ENCODE data around the gene SMG6.
A peak's percentile ranks its signal among the peaks of the same experiment; 100 is the strongest.

SMG6 gene

GRCh38 chr17:2124391-2124790, 179.2 kb downstream of the SMG6 start:
- TF ChIP-seq WT1 (tag by site-specific recombination; IDR thresholded peaks at IDR 0.05) (no peak), ZNF610 (tag by site-specific recombination; IDR thresholded peaks at IDR 0.05; ENCODE audit: borderline replicate concordance) (no peak), ZNF561 (tag by site-specific recombination; IDR thresholded peaks at IDR 0.05; ENCODE audit: borderline replicate concordance) (no peak), ZNF155 (tag by site-specific recombination; IDR thresholded peaks at IDR 0.05) (no peak), ZNF398 (tag by site-specific recombination; IDR thresholded peaks at IDR 0.05) (no peak), SP7 (tag by site-specific recombination; IDR thresholded peaks at IDR 0.05) (no peak), ZNF350 (tag by site-specific recombination; IDR thresholded peaks at IDR 0.05) (no peak), ZSCAN23 (tag by site-specific recombination; IDR thresholded peaks at IDR 0.05) (no peak), ZNF654 (tag by site-specific recombination; IDR thresholded peaks at IDR 0.05; ENCODE audit: low read depth) (no peak), GLIS2 (tag by site-specific recombination; IDR thresholded peaks at IDR 0.05) (no peak)
- POLR2A ChIA-PET: no interaction called here
- Histone ChIP-seq H3K4me1 (ENCODE audit: control insufficient read depth, insufficient read depth, low read length) (peaks cover 22% of the 10 kb centered on the region), H3K9me3 (ENCODE audit: control insufficient read depth, insufficient read depth, low read depth, low read length) (no peaks in the 10 kb centered on the region), H3K4me3 (ENCODE audit: low read depth, low read length) (no peak overlapping the region), H3K36me3 (ENCODE audit: control insufficient read depth in 2 of 2, insufficient read depth in 1 of 2, low read length in 2 of 2) (peaks cover 6 to 12% of the 10 kb centered on the region in 2 experiments; a peak in 2 of 3 replicates), H3K27ac (ENCODE audit: extremely low read depth, low read depth, low read length) (no peak overlapping the region)
- CTCF ChIA-PET: no interaction called here

GRCh38 chr17:2123375-2124251, 180.0 kb downstream of the SMG6 start:
- Histone ChIP-seq H3K9me3 (ENCODE audit: control insufficient read depth, insufficient read depth, low read depth, low read length) (no peaks in the 10 kb centered on the region), H3K27ac (ENCODE audit: extremely low read depth, low read depth, low read length) (peak overlapping the region; percentile 57; the same call in 1 of the 2 replicates), H3K4me3 (ENCODE audit: low read depth, low read length) (no peak overlapping the region), H3K4me1 (ENCODE audit: control insufficient read depth, insufficient read depth, low read length) (peaks cover 22% of the 10 kb centered on the region), H3K36me3 (ENCODE audit: control insufficient read depth in 2 of 2, insufficient read depth in 1 of 2, low read length in 2 of 2) (peaks cover 6 to 12% of the 10 kb centered on the region in 2 experiments; a peak in 2 of 3 replicates)
- ChIA-PET CTCF (interaction anchor here (0.5 to 1.3 kb wide), 5 partner anchors 10 to 215 kb away, joined by 3 read pairs; no protein-coding TSS in a partner anchor), POLR2A (no interaction called here)
- TF ChIP-seq ZNF175 (tag by site-specific recombination; IDR thresholded peaks at IDR 0.05) (no peak), ZNF473 (tag by site-specific recombination; IDR thresholded peaks at IDR 0.05) (no peak), ZNF114 (tag by site-specific recombination; IDR thresholded peaks at IDR 0.05) (no peak), ZNF600 (tag by site-specific recombination; IDR thresholded peaks at IDR 0.05) (peak; percentile 35; the same call in 1 of the 2 replicates), PRDM1 (tag by site-specific recombination; IDR thresholded peaks at IDR 0.05) (peak; percentile 62), ZBTB7A (tag by site-specific recombination; IDR thresholded peaks at IDR 0.05; ENCODE audit: low read depth) (no peak), ZBTB17 (tag by site-specific recombination; IDR thresholded peaks at IDR 0.05) (peak; percentile 53), EGR2 (tag by site-specific recombination; IDR thresholded peaks at IDR 0.05; ENCODE audit: low read depth) (peak; percentile 51), ZNF677 (tag by site-specific recombination; IDR thresholded peaks at IDR 0.05) (no peak), ZFHX2 (tag by site-specific recombination; conservative IDR thresholded peaks at IDR 0.05) (peak; percentile 71)

GRCh38 chr17:2122641-2123302, 180.8 kb downstream of the SMG6 start:
- Histone ChIP-seq H3K4me3 (ENCODE audit: low read depth, low read length) (no peak overlapping the region), H3K27ac (ENCODE audit: extremely low read depth, low read depth, low read length) (peak overlapping the region; percentile 57; the same call in 1 of the 2 replicates), H3K36me3 (ENCODE audit: control insufficient read depth in 2 of 2, insufficient read depth in 1 of 2, low read length in 2 of 2) (peaks cover 6 to 9% of the 10 kb centered on the region in 2 experiments; a peak in 2 of 3 replicates), H3K4me1 (ENCODE audit: control insufficient read depth, insufficient read depth, low read length) (peaks cover 22% of the 10 kb centered on the region), H3K9me3 (ENCODE audit: control insufficient read depth, insufficient read depth, low read depth, low read length) (no peaks in the 10 kb centered on the region)
- ChIA-PET CTCF (interaction anchor here (0.9 to 2.6 kb wide), 9 partner anchors 10 to 122 kb away, joined by 3 to 12 read pairs (median 4); no protein-coding TSS in a partner anchor), POLR2A (no interaction called here)
- TF ChIP-seq KLF10 (tag by site-specific recombination; IDR thresholded peaks at IDR 0.05) (no peak), ZFP3 (tag by site-specific recombination; IDR thresholded peaks at IDR 0.05; ENCODE audit: low read depth) (no peak), ZNF830 (tag by site-specific recombination; IDR thresholded peaks at IDR 0.05; ENCODE audit: low read depth) (no peak), FEZF1 (tag by site-specific recombination; IDR thresholded peaks at IDR 0.05) (peak; percentile 70), ZNF24 (tag by site-specific recombination; IDR thresholded peaks at IDR 0.05) (0 out of 2 replicates have a peak, but pooled peaks have one; percentile 16), ZNF335 (tag by site-specific recombination; conservative IDR thresholded peaks at IDR 0.05) (peak; percentile 32; the same call in 1 of the 2 replicates), OSR2 (tag by site-specific recombination; IDR thresholded peaks at IDR 0.05) (peak; percentile 17; the same call in 1 of the 2 replicates), GLIS1 (tag by site-specific recombination; IDR thresholded peaks at IDR 0.05) (peak; percentile 63), RBAK (tag by site-specific recombination; IDR thresholded peaks at IDR 0.05) (no peak), ZBTB48 (tag by site-specific recombination; IDR thresholded peaks at IDR 0.05) (peak; percentile 60; the same call in 1 of the 2 replicates)
